Naive thymus-derived CD4-positive, alpha-beta T cell (primary cell): ENCODE measurements around the gene ECHDC3. TPM values are rescaled to one million over a fixed set of nuclear protein-coding genes. Genes with fewer than 3 reads are reported as not detected.

Source experiments
- ATAC-seq: fragments of 150-1000 bp; cut with Tn5 transposase; 2 replicates; pipeline ENCODE4 v1.10.0; 2021; ENCODE audit warnings: mild to moderate bottlenecking, moderate library complexity
- CTCF ChIA-PET: fragments of 350-600 bp; sonication (Branson Sonifier 250); formaldehyde crosslinking; loops from one replicate; lab custom pipeline; 2021; ENCODE audit warnings: antibody characterized with exemption; lab: Charles Lee
- POLR2A ChIA-PET: fragments of 350-600 bp; sonication (Branson Sonifier 250); formaldehyde crosslinking; loops from one replicate; lab custom pipeline; 2021; ENCODE audit warnings: antibody characterized with exemption, inconsistent platforms; lab: Charles Lee
- DNase-seq, 9 donors: peaks; one replicate each; pipeline versions ENCODE4 v3.0.0 to v3.0.0-alpha.2; 2020 to 2022; ENCODE audit warnings: mixed read lengths in 1 of 9
- H3K27ac ChIP-seq: one replicate; pipeline ENCODE4 v1.7.0; 2013; ENCODE audit warnings: mild to moderate bottlenecking, low read depth, low read length, moderate library complexity
- H3K27me3 ChIP-seq, 2 donors: one replicate each; pipeline ENCODE4 v1.7.0; 2013; ENCODE audit warnings: low read length in 2 of 2, mild to moderate bottlenecking in 2 of 2, moderate library complexity in 2 of 2; ENCODE audit not compliant: control insufficient read depth in 2 of 2, insufficient read depth in 2 of 2
- H3K36me3 ChIP-seq, 3 experiments: 1 replicate in 2 of 3; 2 replicates in 1 of 3; pipeline ENCODE4 v1.7.0; 2013; ENCODE audit warnings: low read length in 3 of 3, mild to moderate bottlenecking in 3 of 3, moderate library complexity in 1 of 3; ENCODE audit not compliant: insufficient read depth in 3 of 3, control insufficient read depth in 2 of 3
- H3K4me1 ChIP-seq, 2 donors: one replicate each; pipeline ENCODE4 v1.7.0; 2013; ENCODE audit warnings: low read length in 2 of 2, mild to moderate bottlenecking in 2 of 2, moderate library complexity in 1 of 2; ENCODE audit not compliant: control insufficient read depth in 2 of 2, insufficient read depth in 2 of 2
- H3K4me3 ChIP-seq: 2 replicates; pipeline ENCODE4 v1.7.0; 2013; ENCODE audit warnings: mild to moderate bottlenecking, low read length
- H3K9me3 ChIP-seq, 3 experiments: 1 replicate in 2 of 3; 2 replicates in 1 of 3; pipeline ENCODE4 v1.7.0; 2013; ENCODE audit warnings: low read length in 3 of 3; ENCODE audit not compliant: control insufficient read depth in 2 of 3
- H3K27ac Mint-ChIP-seq, 9 donors: one replicate each; pipeline ENCODE4 v1.8.0; 2020 to 2022; ENCODE audit warnings: mixed read lengths in 9 of 9, mild to moderate bottlenecking in 8 of 9, moderate library complexity in 5 of 9, inconsistent platforms in 2 of 9
- H3K27me3 Mint-ChIP-seq, 5 donors: one replicate each; pipeline ENCODE4 v1.8.0; 2021 to 2022; ENCODE audit warnings: mixed read lengths in 5 of 5, mild to moderate bottlenecking in 1 of 5
- H3K36me3 Mint-ChIP-seq, 5 donors: one replicate each; pipeline ENCODE4 v1.8.0; 2020 to 2022; ENCODE audit warnings: mixed read lengths in 5 of 5, mild to moderate bottlenecking in 3 of 5, inconsistent platforms in 1 of 5
- H3K4me1 Mint-ChIP-seq, 7 donors: one replicate each; pipeline ENCODE4 v1.8.0; 2020 to 2022; ENCODE audit warnings: mixed read lengths in 7 of 7, mild to moderate bottlenecking in 3 of 7, inconsistent platforms in 1 of 7
- H3K4me3 Mint-ChIP-seq, 10 donors: one replicate each; pipeline ENCODE4 v1.8.0; 2020 to 2022; ENCODE audit warnings: mild to moderate bottlenecking in 10 of 10, mixed read lengths in 10 of 10, moderate library complexity in 6 of 10, inconsistent platforms in 2 of 10
- H3K9me3 Mint-ChIP-seq, 11 donors: one replicate each; pipeline ENCODE4 v1.8.0; 2020 to 2022; ENCODE audit warnings: mixed read lengths in 11 of 11, mild to moderate bottlenecking in 4 of 11, inconsistent platforms in 1 of 11, moderate library complexity in 1 of 11
- intact Hi-C, 2 donors: fragments of 100-400 bp; cut with micrococcal nuclease; formaldehyde crosslinking; loops; one replicate each; pipeline ENCODE4 v1.15.1; 2023
- polyA plus RNA-seq, 2 donors: library from polyadenylated mRNA; unstranded; fragments of 300-500 nt; fragmentation: Illumina TruSeq; gene quantifications; one replicate each; pipeline ENCODE4 v1.2.3, GENCODE V29; 2021
- total RNA-seq, 6 experiments: library from RNA in 5 of 6; stranded (reverse) in 5 of 6; gene quantifications; 1 replicate in 5 of 6; 2 replicates in 1 of 6; pipeline ENCODE4 v1.2.3 and lab custom pipeline; 2021 to 2026

The ECHDC3 gene
- total and polyA plus RNA-seq, 7 experiments from 2014 or later: 0.36 to 2.5 (median 0.57) TPM; not detected in 3

GRCh38 chr10:11743461-11744338, 1.5 kb downstream of the ECHDC3 start:
- ChIA-PET CTCF (interaction anchor here (0.7 kb wide), 1 partner anchor 202 kb away, joined by 3 read pairs; no protein-coding TSS in a partner anchor), POLR2A (interaction anchor here (0.9 kb wide), 1 partner anchor 119 kb away, joined by 3 read pairs; no protein-coding TSS in a partner anchor)
- Histone ChIP-seq H3K27me3 (no peaks in the 10 kb centered on the region), H3K27ac (no peak overlapping the region), H3K4me3 (no peak overlapping the region), H3K9me3 (no peaks in the 10 kb centered on the region), H3K4me1 (peaks cover 0 to 9% of the 10 kb centered on the region in 2 donors), H3K36me3 (no peaks in the 10 kb centered on the region)
- Mint-ChIP-seq H3K27ac (peak overlapping the region in 3 of 9 donors; percentile 53 to 66 (median 56)), H3K4me3 (peak overlapping the region; percentile 50 to 77 (median 68)), H3K4me1 (peaks cover 2 to 27% (median 12%) of the 10 kb centered on the region in 7 donors), H3K9me3 (peaks cover 0 to 6% (median 0%) of the 10 kb centered on the region in 11 donors), H3K36me3 (peaks cover 0 to 1% (median 0%) of the 10 kb centered on the region in 5 donors), H3K27me3 (peaks cover 0 to 56% (median 10%) of the 10 kb centered on the region in 5 donors)
- no peak for ATAC-seq
- intact Hi-C loops: loop anchor here in 1 of 2 donors (5.0 kb wide), 1 partner anchor 56 kb away; no protein-coding TSS in a partner anchor
- DNase-seq: no peak

DNA sequence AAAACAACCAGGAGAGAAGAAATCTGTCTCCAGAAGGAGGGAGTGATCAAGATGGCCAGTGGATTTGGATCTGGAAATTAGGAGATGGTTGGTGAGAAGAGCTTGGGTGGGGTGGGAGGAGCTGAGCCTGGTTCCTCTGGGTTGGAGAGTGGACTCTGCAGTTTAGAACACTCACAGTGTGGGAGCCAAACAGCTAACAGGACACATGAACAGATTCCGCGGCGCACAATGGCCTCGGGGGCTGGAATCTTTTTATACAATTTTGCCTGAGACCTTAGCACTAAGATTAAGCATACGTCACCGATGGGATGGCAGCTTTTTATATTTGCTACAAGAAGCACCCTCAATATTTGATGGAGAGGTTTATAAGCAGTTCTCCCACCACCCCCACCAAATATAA, 2.9 kb downstream of the ECHDC3 start:
- no peaks in the 10 kb centered on the region for H3K36me3 ChIP-seq
- H3K9me3 ChIP-seq: no peaks in the 10 kb centered on the region
- H3K4me3 Mint-ChIP-seq: no peak overlapping the region
- DNase-seq: no peak
- H3K9me3 Mint-ChIP-seq: no peaks in the 10 kb centered on the region
- no peak overlapping the region for H3K4me3 ChIP-seq
- peaks cover 0 to 2% (median 0%) of the 10 kb centered on the region in 5 donors for H3K36me3 Mint-ChIP-seq
- peaks cover 0 to 9% of the 10 kb centered on the region in 2 donors for H3K4me1 ChIP-seq
- ATAC-seq: no peak
- H3K27ac Mint-ChIP-seq: no peak overlapping the region
- intact Hi-C loops: no loop called here
- peaks cover 0 to 59% (median 5%) of the 10 kb centered on the region in 5 donors for H3K27me3 Mint-ChIP-seq
- H3K4me1 Mint-ChIP-seq: peaks cover 2 to 27% (median 12%) of the 10 kb centered on the region in 7 donors
- H3K27me3 ChIP-seq: no peaks in the 10 kb centered on the region
- ChIA-PET CTCF (no interaction called here), POLR2A (no interaction called here)
- H3K27ac ChIP-seq: no peak overlapping the region

DNA sequence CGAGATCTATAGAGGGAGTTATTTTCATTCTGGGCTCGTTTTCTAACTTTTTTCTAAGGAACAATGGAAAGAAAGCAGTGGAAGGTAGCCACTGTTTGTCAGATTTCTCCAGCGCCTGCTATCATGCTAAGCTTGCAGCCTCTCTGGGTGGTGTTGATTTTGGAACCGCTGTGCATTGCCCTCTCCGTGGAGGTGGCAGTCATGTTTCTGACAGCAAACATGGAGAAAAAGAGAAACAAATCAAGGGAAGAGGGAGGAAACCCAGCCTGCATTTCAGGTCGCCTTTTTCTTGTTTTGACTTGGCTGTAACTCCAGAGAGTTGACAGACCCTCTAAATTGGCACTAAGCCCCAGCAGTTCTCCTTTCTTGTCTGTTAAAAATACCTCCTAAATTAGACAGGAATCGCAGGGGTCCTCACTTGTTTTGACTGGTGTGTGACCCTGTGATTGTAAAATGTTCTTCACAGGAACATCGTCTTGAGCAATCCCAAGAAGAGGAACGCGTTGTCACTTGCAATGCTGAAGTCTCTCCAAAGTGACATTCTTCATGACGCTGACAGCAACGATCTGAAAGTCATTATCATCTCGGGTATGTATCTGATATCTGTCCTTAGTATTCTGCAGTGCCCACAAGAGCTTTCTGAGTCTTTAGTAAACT, 4.8 kb downstream of the ECHDC3 start:
- H3K9me3 ChIP-seq: no peaks in the 10 kb centered on the region
- intact Hi-C loops: no loop called here
- no peaks in the 10 kb centered on the region for H3K4me1 ChIP-seq
- no peak overlapping the region for H3K27ac ChIP-seq
- ATAC-seq (no peak), DNase-seq (no peak)
- Mint-ChIP-seq H3K9me3 (no peaks in the 10 kb centered on the region), H3K27me3 (peaks cover 0 to 43% (median 0%) of the 10 kb centered on the region in 5 donors), H3K4me3 (no peak overlapping the region), H3K36me3 (peaks cover 0 to 16% (median 0%) of the 10 kb centered on the region in 5 donors), H3K27ac (no peak overlapping the region), H3K4me1 (peaks cover 0 to 15% (median 7%) of the 10 kb centered on the region in 7 donors)
- no peaks in the 10 kb centered on the region for H3K36me3 ChIP-seq
- H3K27me3 ChIP-seq: no peaks in the 10 kb centered on the region
- ChIA-PET CTCF (no interaction called here), POLR2A (no interaction called here)
- H3K4me3 ChIP-seq: no peak overlapping the region

DNA sequence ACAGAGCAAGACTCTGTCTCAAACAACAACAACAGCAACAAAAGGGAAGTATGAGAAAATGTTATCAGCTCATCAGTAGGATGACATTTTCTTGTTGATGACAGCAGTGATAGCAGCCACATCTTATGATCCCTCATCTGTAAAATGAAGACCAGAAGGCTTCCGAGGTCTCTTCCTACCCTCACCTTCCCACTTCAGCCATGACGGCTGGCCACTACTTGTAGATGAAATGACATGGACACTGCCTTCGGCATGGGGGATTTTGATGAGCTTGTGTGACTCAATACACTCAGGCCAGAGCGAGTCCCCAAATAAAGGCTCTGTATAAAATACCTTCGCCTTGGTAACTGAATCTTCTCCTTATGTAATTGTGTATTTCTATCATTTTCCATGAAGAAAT, 6.7 kb downstream of the ECHDC3 start:
- Histone ChIP-seq H3K27me3 (no peaks in the 10 kb centered on the region), H3K27ac (no peak overlapping the region), H3K4me1 (no peaks in the 10 kb centered on the region), H3K9me3 (no peaks in the 10 kb centered on the region), H3K36me3 (no peaks in the 10 kb centered on the region), H3K4me3 (no peak overlapping the region)
- DNase-seq (no peak), ATAC-seq (peak; percentile 38)
- Mint-ChIP-seq H3K9me3 (no peaks in the 10 kb centered on the region), H3K27ac (peak overlapping the region in 1 of 9 donors; percentile 40), H3K27me3 (peaks cover 0 to 35% (median 0%) of the 10 kb centered on the region in 5 donors), H3K36me3 (peaks cover 0 to 16% (median 0%) of the 10 kb centered on the region in 5 donors), H3K4me1 (peaks cover 0 to 6% (median 0%) of the 10 kb centered on the region in 7 donors), H3K4me3 (no peak overlapping the region)
- POLR2A ChIA-PET: interaction anchor here (0.6 kb wide), 1 partner anchor 40 kb away, joined by 3 read pairs; no protein-coding TSS in a partner anchor
- CTCF ChIA-PET: no interaction called here
- intact Hi-C loops: no loop called here

DNA sequence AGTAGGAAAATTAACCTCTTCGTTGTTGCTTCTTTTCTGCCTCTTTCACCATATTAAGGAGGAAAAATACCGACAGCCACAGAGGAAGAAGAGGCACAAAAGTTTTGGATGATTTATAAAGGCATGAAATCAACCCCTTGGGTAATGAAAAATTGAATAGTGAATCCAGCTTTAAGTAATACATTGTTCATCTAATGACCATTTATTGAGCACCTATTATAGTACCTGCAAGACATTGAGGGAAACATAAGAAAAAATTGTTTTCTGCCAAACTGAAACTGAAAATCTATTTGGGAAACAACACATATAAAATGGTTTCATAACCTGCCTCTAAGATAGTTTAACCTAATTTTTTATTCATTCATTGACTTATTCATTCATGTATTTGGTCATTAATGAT, 8.2 kb downstream of the ECHDC3 start:
- H3K4me1 ChIP-seq: no peaks in the 10 kb centered on the region
- no peak for DNase-seq
- Mint-ChIP-seq H3K9me3 (no peaks in the 10 kb centered on the region), H3K36me3 (peaks cover 0 to 19% (median 0%) of the 10 kb centered on the region in 5 donors), H3K4me1 (peaks cover 0 to 4% (median 0%) of the 10 kb centered on the region in 7 donors), H3K27ac (no peak overlapping the region), H3K27me3 (peaks cover 0 to 24% (median 0%) of the 10 kb centered on the region in 5 donors), H3K4me3 (no peak overlapping the region)
- ChIA-PET POLR2A (no interaction called here), CTCF (no interaction called here)
- no peak overlapping the region for H3K27ac ChIP-seq
- ATAC-seq: no peak
- H3K4me3 ChIP-seq: no peak overlapping the region
- no peaks in the 10 kb centered on the region for H3K9me3 ChIP-seq
- intact Hi-C loops: no loop called here
- H3K27me3 ChIP-seq: no peaks in the 10 kb centered on the region
- no peaks in the 10 kb centered on the region for H3K36me3 ChIP-seq

DNA sequence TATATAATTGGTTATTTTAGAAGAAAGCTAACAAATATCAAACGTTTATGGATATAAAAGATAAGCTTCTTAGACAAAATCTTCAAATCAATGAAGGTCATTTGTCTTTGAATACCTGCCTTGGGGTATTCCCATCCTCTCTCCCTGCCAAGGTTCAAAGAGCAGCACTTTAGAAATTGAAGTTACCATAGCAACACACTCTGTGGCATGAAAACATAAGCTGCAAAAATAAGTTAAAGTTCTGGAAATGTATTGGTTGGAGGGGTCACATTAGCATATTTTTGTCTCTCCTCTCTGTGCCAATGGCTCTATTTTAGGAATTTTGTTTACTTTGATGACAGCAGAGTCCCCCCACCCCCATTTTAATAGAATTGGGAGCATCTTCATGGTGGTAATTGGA, 12.0 kb downstream of the ECHDC3 start:
- H3K4me1 ChIP-seq: peaks cover 0 to 6% of the 10 kb centered on the region in 2 donors
- ChIA-PET POLR2A (no interaction called here), CTCF (interaction anchor here (0.6 to 1.7 kb wide), 3 partner anchors 47 to 239 kb away, joined by 3 to 9 read pairs (median 3); no protein-coding TSS in a partner anchor)
- intact Hi-C loops: no loop called here
- H3K36me3 ChIP-seq: no peaks in the 10 kb centered on the region
- Mint-ChIP-seq H3K27ac (no peak overlapping the region), H3K9me3 (no peaks in the 10 kb centered on the region), H3K4me3 (no peak overlapping the region), H3K27me3 (peaks cover 0 to 10% (median 0%) of the 10 kb centered on the region in 5 donors), H3K4me1 (peaks cover 5 to 9% (median 6%) of the 10 kb centered on the region in 7 donors), H3K36me3 (peaks cover 0 to 23% (median 0%) of the 10 kb centered on the region in 5 donors)
- no peak for ATAC-seq
- H3K27me3 ChIP-seq: no peaks in the 10 kb centered on the region
- H3K27ac ChIP-seq: no peak overlapping the region
- no peaks in the 10 kb centered on the region for H3K9me3 ChIP-seq
- H3K4me3 ChIP-seq: no peak overlapping the region
- DNase-seq: no peak
